GM19463 (cell line): ENCODE results near the gene FAM53B.

Source experiments
- ATAC-seq: cut with Tn5 transposase; IDR thresholded peaks from one replicate; pipeline ENCODE4 v1.9.1; 2021; ENCODE audit warnings: mild to moderate bottlenecking, moderate library complexity; ENCODE audit not compliant: unreplicated experiment

The FAM53B gene

DNA sequence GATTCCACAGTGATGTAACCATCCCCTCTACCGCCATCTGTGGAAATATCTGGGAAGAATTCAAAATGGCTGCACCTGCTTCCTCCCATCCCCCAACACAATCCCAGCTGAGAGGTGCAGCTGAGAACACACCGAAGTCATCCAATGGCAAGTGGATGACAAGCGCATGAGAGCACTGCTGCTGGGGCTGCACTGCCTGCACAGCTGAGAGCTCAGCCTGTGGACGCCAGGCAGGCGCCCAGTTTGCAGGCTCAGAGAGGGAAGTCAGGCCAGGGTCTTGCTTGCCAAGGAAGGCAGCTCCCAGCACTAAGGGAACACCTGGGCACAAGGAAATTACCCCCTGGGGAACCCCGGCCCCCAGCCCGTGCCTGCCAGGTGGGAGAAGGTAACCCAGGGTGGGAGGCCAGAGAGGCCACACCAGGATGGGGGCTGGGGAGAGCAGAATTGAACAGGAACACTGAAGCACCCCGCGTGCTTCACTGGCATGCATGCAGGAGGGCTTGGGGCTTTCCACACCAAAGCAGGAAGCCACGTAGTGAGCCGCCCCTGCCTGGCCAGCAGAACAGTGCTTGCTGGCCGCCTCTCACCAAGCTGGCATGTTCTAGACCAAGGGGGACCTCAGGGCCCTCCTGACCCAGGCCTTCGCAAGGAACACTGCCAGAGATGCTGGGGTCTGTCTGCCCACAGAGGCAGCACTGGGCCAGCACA is 46.2 kb downstream of the FAM53B start:
- ATAC-seq: peak; percentile 26

DNA sequence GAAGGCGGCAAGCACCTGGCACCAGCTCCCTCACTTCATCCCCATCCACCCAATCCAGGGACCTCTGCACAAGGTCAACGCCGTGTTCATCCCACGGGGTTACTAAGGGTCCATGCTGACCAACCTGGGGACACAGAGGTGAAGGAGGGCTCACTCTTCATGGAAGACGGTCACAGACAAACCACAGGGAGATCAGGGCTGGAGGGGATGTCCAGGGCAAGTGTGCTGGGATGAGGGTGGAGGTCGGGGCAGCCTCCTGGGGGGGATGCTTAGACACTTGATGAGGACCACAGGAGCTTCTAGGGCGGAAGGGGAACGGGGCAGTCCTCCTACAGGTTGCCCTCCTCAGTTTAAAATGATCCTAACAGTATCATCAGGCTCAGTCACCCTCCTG is 46.7 kb downstream of the FAM53B start:
- ATAC-seq: no peak

DNA sequence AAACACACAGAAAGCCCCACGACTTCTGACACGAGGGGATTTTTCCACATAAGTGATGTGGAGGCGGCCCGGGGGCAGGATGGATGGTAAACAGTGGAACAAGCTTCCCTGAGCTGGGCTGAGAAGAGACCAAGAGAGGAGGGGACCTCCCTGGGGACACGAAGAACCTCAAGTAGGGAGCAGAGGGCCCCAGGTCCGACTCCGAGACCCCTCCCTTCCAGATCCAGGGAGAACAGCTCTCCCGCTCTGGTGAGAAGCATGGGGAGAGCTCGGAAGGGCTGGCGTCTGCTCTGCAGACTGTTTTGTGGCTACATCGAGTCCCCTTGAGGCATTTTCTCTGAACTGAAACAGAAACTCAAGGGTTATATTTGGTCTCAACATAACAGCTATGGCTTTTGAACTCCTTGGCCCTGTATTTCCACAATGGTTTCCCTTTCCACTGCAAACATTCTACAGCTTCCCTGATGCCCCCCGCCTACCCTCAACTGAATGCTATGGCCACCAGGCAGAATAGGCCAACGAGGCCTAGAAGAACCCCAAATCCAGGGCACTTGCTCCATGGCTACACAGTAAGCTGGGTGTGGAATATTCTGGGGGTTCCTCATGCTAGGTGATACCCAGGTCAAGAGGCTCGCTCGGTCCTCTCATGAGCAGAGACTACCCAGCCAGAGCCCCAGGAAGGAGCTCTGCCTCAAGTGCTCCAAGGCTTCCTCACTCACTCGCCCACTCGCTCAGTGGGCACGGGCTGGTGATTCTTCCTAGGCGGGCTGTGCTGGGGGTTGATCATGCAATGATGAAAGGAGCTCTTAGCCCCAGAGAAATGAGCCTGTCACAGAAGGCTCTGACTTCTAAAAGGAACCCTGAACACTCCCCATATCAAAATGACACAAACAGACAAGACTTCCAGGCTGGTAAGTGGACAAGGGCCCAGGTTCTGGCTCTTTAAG is 47.5 kb downstream of the FAM53B start:
- ATAC-seq: peak; percentile 77

DNA sequence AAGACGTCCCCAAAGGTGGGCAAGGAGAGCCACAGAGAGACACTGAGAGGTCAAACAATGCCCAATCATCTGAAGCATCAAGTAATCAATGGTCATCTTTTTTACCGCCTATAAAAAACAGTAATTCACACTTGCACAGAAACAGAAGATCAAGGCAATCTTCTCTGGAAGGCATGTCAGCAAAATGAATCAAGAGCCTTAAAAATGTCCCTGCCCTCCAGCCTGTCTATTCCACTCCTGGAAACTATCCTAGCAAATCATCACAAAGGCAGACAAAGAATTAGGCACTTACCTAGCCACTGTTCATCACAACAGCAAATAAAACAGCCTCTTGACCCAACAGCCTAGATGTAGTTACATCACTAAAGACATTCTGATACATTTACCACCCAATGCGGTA is 48.9 kb downstream of the FAM53B start:
- ATAC-seq: no peak

DNA sequence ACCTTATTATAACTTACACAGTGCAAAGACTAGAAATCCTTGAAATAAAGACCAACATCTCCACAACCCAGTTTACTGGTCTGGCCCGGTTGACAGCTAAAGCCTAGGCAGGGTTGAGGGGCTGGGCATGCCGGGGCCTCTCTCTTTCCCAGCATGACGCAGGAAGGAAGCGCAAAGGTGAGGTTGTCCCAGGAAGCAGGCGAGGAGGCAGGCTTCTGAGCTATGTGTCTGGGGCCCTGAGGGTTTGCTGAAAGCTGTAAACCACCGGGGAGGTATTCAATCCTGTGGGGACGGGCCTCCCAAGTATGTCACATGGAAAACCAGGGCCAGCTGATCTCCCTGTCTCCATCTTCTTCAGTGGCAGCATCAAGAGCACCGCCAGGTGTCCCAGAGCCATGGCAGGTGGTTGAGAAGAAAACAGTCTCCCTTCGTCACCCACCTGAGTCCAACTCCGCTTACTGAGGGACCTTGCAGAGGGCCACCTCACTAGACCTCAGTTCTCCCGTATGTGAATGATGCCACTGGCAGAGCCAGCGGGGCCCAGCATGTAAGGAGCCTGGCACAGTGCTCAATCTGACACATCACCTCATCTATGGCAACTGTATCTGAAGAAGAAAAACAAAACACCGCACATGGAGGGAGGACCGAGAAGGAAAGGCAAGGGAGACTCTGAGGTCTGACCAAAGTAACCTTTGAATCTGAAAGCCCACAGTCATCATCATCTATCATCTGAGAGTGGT is 49.5 kb downstream of the FAM53B start:
- no peak for ATAC-seq

DNA sequence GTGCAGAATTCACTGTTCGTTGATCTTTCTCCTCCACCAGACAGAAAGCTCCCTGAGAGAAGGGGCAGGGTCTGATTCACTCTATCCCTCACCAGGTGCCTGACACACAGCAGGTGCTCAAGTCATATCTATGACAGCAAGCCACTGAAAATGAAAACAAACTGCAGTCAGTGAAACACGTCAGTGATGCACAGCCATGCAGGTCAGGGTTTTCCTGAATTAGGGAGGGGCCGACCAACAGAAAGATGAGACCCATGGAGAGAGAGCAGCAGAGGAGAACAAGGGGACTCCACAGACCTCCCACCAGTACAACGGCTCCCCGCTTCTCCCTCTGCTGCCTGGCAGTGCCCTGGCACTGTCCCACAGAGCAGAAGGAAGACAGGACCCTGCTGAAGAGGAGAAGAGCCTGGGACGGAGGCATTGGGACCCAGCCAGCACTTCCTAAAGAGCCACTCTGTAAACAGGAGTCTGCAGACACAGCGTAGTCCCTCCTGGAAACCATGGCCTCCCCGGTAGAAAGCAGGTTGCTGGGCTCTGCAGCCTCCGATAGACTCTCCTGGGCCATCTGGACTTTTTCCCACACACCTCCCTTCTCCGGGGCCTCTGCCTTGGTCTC is 50.3 kb downstream of the FAM53B start:
- peak; percentile 18 for ATAC-seq

DNA sequence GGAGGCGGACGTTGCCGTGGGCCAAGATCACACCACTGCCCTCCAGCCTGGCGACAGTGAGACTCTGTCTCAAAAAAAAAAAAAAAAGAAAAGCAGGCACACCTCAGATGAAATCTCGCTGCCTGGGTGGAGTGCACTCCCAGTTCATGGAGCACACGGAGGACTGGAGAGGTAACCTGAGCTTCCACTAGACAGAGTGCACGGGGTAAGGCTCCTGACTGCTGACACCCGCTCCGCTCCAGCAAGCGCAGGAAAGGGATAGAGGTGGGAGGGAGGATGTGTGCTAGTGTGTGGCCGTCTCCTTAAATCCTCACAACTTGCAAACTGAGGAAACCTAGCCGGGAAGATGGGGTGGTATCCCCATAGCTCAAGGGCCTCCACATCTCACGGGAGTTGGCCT is 50.8 kb downstream of the FAM53B start:
- ATAC-seq: no peak

DNA sequence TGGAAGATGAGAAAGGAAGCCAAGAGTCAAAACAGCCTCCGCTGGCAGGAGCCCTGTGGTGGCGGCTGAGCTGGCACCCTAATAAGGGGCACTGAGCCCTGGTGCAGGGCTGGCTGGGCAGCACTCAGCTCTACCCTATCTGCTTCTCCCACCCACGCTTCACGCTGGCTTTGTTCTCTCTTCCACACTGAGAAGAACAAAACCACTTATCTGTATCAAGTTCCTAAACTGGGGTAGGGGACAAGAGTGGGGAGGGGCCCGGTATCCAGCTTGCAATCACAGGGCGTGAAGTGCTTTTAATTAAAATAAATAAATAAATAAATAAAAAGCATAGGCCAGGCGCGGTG is 52.1 kb downstream of the FAM53B start:
- ATAC-seq: no peak

DNA sequence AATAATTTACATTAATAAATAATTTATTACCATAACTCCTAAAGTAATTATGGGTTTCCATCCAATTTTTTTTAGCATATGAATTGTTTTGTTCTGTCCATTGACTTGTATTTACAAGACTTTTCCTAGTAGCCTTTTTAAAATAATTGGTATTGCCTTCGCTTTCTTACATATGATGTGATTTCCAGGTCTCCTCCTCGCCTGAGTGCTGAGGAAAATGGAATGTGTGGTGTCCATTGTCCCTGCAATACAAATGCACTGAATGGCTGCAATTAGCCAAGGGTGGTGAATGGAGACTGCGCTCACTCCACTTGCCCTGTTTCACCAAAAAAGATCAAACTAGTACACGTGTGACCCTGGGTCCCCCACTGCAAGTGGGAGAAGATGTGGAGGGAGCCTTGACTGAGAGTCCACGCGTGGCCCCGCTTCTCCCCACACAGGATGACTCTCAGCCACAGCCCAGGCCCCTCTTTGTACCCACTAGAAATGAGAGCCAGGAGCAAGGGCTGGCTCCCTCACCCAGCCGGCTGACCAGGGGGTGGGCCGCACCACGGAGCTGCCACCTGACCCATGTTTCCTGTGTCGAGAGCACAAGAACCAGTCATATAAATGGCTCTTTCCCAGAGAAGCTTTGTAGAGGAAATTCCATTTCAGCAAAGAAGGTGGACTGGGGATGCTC is 52.6 kb downstream of the FAM53B start:
- ATAC-seq: no peak

DNA sequence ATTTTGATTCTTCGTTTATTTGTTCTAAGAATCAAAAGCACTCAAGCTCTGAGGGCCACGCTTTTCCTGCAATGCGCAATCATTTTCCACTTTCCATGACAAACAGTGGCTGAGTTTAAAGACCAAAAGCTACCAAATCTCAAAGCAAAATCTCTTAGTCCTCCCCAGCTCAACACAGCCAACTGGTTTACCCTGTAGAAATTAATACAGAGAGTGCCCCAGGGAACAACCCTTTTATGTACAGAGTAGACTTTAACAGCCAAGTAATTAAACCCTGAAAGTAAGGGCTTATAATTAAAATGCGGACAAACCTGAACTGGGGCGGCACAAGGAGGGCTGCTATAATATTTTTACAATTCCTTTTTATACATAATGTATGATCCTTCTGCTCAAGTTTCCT is 53.2 kb downstream of the FAM53B start:
- no peak for ATAC-seq

DNA sequence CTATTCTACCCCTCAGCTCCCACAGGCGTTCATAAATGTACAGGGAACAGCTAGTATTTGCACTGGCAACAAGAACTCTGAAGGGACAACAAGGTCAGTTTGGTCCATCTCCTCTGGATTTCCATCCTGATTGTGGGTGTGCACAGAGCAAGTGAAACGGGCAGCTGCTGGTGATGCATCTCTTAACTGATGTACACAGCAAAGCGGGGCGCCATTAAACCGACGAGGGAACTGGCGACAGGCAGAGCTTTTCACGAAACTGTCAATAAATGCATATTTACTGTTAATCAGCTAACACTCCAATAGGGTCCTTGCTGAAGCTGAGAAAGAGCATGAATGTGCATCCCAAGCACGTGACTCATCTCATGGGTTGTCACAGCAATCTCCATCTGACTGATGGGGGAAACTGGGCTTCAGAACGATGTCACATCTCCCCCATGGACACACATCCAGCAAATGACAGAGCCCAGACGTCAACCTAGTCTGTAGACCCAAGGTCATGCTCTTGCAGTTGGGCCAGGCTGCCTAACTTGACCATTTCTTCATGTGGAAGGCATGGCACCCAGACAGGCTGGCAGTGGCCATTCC is 54.2 kb downstream of the FAM53B start:
- no peak for ATAC-seq

DNA sequence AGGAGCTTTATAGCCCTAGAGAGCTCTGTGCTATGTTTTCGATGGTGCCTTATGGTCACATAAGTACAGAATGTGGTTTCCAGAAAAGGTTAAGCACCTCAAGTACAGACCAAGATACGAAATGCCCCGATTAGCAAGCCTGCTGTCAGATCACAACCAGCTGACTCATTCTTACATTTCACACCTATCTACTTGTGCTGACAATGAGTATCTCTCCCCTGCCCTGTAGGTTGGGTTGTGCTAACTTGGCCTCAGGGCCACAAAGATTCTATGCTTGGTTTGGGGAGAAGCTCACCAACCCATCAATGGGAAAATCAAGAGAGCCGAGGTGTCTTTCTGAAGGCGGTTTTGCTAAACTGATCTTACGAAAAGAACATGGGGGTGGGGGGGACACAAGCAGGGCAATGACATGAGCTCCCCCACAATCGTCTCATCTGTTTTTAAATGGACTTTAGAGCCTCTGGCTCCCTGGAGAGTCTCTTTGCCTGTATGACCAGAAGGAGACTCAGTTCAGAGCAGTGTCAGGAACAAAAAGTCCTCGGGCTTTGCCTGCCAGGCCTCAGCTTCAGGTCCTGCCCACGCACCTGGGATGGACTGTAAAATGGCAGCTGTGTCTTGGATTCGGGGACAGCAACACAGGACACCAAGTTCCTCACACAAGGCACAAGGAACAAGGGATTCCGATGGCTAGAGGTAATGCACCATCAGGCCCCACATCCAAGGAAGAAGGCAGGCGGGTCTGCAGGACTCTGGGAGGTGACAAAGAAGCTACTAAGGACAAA is 55.1 kb downstream of the FAM53B start:
- peak; percentile 97 for ATAC-seq

DNA sequence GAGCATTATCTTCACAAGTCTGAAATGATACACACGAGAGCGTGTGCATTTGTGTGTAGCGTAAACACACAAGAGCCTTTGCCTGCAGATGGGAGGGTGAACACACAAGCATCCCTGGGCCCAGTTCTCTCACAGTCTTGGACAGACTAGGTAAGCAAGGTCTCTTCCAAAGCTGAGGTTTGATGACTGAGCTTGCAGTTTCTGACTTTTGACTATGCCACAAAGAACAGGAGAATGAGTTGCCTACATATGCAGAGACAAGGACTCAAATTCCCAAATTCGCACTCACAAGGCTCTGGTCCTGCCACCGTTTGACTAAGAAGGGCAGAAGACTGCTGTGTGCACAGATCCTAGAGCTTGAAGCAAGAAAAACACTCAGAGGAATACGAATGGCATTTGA is 55.8 kb downstream of the FAM53B start:
- peak; percentile 4 for ATAC-seq

DNA sequence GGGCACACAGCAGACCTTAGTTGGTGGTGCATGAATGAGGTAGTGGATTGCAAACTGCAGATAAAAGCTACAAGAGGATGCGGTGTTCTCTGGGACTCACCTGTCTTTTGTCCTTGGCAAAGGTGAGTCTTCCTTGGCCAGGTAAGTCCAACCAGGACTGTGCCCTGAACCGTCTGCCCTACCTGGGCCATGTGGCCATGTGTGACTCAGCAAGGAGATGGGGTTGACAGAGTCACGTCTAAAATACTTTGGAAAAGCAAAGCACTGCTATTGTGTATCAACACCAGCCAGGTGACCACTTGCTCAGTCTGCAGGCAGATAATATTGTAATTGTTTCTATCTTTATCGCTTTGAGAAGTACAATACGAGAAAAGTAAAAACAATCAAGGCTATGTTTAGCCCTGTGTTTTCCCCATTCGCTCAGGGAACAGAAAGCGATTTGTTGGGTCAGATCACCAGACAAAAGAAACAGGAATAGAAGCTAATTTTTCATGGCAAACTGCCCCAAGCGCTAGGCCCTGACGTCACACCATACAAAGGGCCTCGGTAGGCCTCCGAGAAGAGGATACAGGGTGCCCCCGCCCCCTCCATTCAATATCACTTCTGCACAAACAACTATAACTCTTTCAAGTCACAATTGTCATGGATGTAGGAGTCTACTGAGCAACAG is 57.3 kb downstream of the FAM53B start:
- no peak for ATAC-seq

DNA sequence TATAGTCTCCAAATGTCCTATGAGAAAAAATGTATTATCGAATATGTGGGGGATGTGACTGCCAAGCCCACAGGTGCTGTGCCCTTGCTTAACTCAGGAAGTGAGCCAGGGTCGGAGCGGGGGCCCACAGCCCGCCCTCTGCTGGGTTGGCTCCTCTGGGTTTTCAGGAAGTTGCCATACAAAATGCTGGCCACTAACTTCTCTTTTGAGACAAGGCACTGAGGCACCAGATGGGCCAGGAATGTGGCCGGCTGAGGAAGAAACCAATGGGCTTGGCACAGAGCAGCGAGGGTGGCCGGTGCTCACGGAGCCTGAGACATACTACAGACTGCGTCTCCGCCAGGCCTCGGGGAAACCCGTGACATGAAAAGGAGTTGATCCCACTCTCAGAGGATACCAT is 58.9 kb downstream of the FAM53B start:
- no peak for ATAC-seq

DNA sequence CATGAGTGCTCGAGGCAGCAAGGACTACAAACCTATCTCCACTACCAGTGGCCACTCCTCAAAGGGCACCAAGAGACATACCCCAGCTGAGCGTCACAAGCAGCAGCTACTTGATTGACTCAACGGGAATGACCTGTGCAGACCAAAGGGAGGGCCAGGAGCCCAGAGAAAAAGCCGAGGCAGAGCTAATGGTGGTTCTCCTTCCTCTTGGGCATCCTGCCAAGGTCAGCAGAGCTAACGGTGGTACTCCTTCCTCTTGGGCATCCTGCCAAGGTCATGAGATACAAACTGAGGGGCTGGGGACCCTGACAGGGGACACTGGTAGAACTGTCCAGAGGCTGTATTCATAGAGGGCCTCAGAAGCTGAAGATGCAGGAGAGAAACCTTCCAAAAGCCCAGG is 60.4 kb downstream of the FAM53B start:
- ATAC-seq: no peak

DNA sequence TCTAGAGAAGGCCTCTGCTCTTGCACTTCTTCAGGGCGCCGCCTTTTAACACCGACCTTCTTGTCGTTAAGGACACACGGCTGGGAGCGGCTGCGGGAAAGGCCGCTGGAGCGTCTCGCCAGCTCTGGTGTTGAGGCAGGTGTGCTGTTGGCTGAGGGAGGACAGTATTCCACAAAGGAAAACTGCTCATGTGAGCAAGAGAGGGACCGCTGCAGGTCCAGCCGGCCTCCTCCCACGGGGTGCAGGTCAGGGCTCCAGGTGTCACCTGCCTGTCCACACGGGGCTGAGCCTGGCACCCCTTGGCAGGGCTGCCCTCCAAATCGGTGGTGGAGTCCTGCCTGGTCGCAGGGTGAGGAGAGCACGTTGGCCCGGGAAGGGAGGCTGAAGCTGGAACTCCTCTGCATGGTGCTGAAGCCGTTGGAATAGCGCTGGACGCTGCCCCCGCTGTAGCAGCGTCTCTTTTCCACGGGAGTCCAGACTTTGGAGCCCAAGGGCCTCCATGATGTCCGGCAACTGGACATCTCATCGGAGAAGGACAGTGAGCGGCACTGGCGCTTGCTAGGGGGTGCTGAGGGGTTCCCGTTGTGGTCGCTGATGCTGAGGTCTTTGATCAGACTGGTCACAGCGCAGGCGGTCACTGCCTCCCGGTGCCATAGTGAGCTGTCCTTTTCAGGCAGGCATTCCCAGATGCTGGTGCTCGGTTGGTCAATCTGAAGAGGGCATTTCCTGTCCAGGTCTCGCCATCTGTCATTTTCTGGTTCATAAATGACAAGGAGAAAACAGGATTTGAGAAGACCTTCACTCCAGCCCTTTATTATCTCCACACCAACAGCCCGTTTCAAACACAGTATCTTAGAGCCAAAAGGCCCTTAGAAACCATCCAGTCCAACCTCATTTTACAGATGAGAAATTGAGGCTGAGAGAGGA is 62.3 kb downstream of the FAM53B start:
- no peak for ATAC-seq

DNA sequence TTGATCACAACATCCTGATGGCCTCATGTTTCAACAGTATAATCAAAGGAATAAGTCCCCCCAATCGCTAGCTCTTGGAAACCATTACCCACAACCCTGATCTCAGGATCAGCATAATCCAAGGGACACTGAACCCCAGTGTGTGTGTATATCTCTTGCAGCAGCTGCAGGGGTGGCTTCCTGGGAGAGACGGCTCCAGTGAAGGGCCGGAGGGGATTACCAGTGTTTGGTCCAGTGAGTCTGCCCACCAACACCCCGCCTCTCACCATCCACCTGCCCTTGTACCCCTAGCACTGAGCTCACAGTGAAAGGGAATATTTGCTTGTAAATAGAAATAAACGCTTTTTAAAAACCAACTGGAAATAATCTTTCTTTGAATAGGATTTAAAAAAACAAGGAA is 63.1 kb downstream of the FAM53B start:
- no peak for ATAC-seq
